Measurements from ENCODE around the gene CAMK4. TPM values are rescaled to one million over a fixed set of nuclear protein-coding genes. Genes with fewer than 3 reads are reported as not detected.
"Not testable (repeated sequence)": the region's sequence is repeated elsewhere in the genome, so short reads cannot be mapped to it uniquely, and the experiment has no call there.

The CAMK4 gene
- total RNA-seq, 1 donor from 2014 or later = 11.2 TPM

DNA sequence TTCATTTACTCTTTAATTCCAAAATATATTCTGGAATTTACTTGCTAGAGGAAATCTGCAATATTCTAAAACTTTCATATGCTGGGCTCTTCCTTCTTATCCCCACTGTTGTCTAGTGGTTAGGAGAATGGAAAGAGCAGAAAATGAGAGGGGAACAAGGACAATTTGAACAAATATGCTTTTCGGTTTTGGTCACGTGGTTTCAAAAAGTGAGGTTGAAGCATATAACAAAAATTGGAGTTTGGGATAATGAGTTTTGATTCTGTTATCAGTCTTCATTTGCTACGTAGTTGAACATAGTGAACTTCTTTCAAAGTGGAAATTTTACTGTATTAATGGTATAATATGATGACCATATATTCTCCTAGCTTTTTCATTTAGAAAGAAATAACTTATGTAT is 71.5 kb downstream of the CAMK4 start:
- H3K27ac Mint-ChIP-seq = no peak overlapping the region
- no peak overlapping the region for H3K4me3 Mint-ChIP-seq
- H3K9me3 Mint-ChIP-seq = peaks cover 6% of the 10 kb centered on the region
- DNase-seq (ENCODE audit: extremely low spot score, unreplicated experiment) = no peak
- no peaks in the 10 kb centered on the region for H3K4me1 Mint-ChIP-seq (ENCODE audit: unreplicated experiment)
- H3K36me3 Mint-ChIP-seq = no peaks in the 10 kb centered on the region
- TF ChIP-seq, protein P1, sequence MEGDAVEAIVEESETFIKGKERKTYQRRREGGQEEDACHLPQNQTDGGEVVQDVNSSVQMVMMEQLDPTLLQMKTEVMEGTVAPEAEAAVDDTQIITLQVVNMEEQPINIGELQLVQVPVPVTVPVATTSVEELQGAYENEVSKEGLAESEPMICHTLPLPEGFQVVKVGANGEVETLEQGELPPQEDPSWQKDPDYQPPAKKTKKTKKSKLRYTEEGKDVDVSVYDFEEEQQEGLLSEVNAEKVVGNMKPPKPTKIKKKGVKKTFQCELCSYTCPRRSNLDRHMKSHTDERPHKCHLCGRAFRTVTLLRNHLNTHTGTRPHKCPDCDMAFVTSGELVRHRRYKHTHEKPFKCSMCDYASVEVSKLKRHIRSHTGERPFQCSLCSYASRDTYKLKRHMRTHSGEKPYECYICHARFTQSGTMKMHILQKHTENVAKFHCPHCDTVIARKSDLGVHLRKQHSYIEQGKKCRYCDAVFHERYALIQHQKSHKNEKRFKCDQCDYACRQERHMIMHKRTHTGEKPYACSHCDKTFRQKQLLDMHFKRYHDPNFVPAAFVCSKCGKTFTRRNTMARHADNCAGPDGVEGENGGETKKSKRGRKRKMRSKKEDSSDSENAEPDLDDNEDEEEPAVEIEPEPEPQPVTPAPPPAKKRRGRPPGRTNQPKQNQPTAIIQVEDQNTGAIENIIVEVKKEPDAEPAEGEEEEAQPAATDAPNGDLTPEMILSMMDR (conservative IDR thresholded peaks at IDR 0.05) = no peak
- no peaks in the 10 kb centered on the region for H3K27me3 Mint-ChIP-seq

DNA sequence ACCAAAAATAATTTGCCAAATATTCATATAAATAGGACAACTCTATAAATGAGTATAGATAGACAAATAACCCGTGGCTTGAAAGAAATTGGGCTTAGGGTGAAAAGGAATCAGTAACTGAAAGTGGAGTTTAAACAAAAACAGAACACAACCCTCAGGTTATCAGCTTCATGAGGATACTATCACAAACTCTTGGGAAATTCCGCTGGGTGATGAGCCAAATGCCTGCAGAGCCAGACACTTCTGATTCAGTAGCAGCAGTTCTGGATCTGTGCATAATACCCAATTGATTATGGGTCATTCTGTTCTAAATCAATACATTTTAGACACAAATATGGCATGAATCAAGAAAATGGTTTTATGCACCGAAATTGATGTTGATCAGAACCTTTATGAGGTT is 72.4 kb downstream of the CAMK4 start:
- TF ChIP-seq, protein P1 (conservative IDR thresholded peaks at IDR 0.05) = no peak
- H3K9me3 Mint-ChIP-seq = peaks cover 6% of the 10 kb centered on the region
- no peak overlapping the region for H3K4me3 Mint-ChIP-seq
- H3K27ac Mint-ChIP-seq = no peak overlapping the region
- no peaks in the 10 kb centered on the region for H3K27me3 Mint-ChIP-seq
- no peaks in the 10 kb centered on the region for H3K4me1 Mint-ChIP-seq (ENCODE audit: unreplicated experiment)
- no peaks in the 10 kb centered on the region for H3K36me3 Mint-ChIP-seq
- no peak for DNase-seq (ENCODE audit: extremely low spot score, unreplicated experiment)

DNA sequence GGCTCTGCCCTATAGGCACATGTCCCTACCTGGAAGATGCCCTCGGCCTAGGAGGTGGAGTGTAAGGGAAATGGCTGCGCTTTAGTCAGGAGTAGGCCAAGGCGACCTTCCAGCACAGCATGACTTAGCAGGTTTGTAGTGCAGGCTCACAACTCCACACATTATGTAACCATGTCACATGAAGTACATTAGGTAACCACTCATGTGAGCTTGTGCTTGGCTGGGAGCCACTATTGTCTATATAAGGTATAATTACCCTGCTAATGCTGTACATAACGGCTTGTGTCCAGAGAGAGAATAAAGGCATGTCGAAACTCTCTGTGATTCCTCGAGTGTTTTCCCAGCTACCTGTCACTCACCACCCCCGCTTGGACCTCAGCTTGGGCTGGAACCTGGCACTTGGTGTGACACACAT is 74.9 kb downstream of the CAMK4 start:
- Mint-ChIP-seq H3K27me3 (no peaks in the 10 kb centered on the region), H3K9me3 (peaks cover 6% of the 10 kb centered on the region), H3K4me3 (no peak overlapping the region), H3K27ac (no peak overlapping the region), H3K4me1 (ENCODE audit: unreplicated experiment) (no peaks in the 10 kb centered on the region), H3K36me3 (no peaks in the 10 kb centered on the region)
- TF ChIP-seq, protein P1 (conservative IDR thresholded peaks at IDR 0.05) = no peak
- DNase-seq (ENCODE audit: extremely low spot score, unreplicated experiment) = no peak

DNA sequence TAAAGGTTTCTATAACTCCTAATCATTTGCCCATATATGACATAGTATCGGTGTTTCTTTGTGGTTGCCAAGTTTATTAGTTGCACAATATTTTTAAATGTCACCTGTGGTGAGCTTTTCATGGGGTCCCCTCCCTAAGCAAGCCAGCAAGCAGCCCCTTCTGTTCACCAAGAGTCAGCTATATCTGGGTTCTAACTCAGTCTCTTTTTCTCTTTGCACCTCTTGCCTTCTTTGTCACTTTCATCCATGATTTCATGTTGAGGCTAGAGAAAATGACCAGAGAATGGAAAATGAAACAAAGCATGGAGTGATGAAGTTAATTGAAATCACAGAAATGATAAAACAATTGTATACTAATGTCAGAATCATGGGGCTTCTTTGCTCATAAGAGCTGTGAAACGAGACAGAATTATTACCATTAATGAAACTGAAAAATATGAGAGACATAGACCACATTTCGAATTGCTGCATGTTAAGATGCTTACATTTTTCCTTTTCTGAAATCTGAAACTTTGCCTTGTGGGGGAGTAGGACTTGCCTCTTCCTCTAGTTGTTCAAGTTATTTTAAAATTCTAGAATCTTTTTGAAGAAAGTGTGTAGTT is 75.7 kb downstream of the CAMK4 start:
- no peak overlapping the region for H3K4me3 Mint-ChIP-seq

DNA sequence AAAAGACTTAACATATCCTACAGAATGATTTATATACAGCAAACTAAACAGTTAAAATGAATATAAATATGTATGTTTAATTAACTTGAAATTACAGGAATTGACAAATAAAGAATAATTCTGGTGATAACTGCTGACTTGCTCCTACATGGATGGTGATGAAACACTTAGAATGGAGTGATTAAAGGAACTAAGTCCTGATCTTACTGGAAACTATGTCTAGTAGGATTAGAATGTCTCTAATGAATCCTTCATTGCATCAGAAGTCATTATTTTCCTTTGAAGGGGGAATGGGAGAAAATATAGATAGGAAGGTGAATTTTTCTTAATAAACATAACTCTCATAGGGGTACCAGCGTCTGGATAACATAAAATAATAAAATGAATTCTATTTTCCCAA is 77.1 kb downstream of the CAMK4 start:
- no peak for DNase-seq (ENCODE audit: extremely low spot score, unreplicated experiment)
- H3K27ac Mint-ChIP-seq = no peak overlapping the region
- H3K9me3 Mint-ChIP-seq = peaks cover 6% of the 10 kb centered on the region
- no peaks in the 10 kb centered on the region for H3K36me3 Mint-ChIP-seq
- no peaks in the 10 kb centered on the region for H3K4me1 Mint-ChIP-seq (ENCODE audit: unreplicated experiment)
- TF ChIP-seq, protein P1 (conservative IDR thresholded peaks at IDR 0.05) = no peak
- H3K27me3 Mint-ChIP-seq = no peaks in the 10 kb centered on the region
- H3K4me3 Mint-ChIP-seq = no peak overlapping the region

More for the DNA sequence above, 75.7 kb downstream of the CAMK4 start:
- no peak for DNase-seq (ENCODE audit: extremely low spot score, unreplicated experiment)
- Mint-ChIP-seq H3K4me1 (ENCODE audit: unreplicated experiment) (no peaks in the 10 kb centered on the region), H3K27ac (no peak overlapping the region), H3K27me3 (no peaks in the 10 kb centered on the region), H3K9me3 (peaks cover 6% of the 10 kb centered on the region), H3K36me3 (no peaks in the 10 kb centered on the region)
- TF ChIP-seq, protein P1 (conservative IDR thresholded peaks at IDR 0.05) = no peak

DNA sequence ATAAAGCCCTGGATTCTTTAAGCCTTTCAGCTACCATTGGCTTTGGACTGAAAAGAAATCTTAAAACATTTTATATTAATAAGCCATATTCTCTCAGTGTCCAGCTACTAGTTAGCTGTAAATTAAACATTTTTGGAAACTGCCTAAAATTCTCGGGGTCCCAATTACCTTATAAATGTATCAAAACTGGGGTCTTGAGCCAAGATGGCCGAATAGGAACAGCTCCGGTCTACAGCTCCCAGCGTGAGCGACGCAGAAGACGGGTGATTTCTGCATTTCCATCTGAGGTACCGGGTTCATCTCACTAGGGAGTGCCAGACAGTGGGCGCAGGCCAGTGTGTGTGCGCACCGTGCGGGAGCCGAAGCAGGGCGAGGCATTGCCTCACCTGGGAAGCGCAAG is 77.9 kb downstream of the CAMK4 start:
- H3K4me3 Mint-ChIP-seq = peak overlapping the region; percentile 22
- not testable (repeated sequence) for H3K27ac Mint-ChIP-seq; H3K36me3 Mint-ChIP-seq; H3K9me3 Mint-ChIP-seq; H3K4me1 Mint-ChIP-seq (ENCODE audit: unreplicated experiment); DNase-seq (ENCODE audit: extremely low spot score, unreplicated experiment); H3K27me3 Mint-ChIP-seq

Data from type B pancreatic cell (in vitro differentiated cells).